Renal cortical epithelial cell (primary cell): ENCODE measurements around the gene CCDC184. TPM values are rescaled to one million over a fixed set of nuclear protein-coding genes. Genes with fewer than 3 reads are reported as not detected.
"Not testable (repeated sequence)": the region's sequence is repeated elsewhere in the genome, so short reads cannot be mapped to it uniquely, and the experiment has no call there.

ENCODE experiments used
- DNase-seq: peaks from one replicate; pipeline ENCODE4 v3.0.0-alpha.2; 2011; ENCODE audit warnings: low read depth
- total RNA-seq: library from RNA; depleted of rRNA; stranded (reverse); fragments of >200 nt; gene quantifications from 2 replicates; pipeline ENCODE4 v1.2.3, GENCODE V29; 2014

The CCDC184 gene
- total RNA-seq, 1 donor from 2014 or later, result 0.40 TPM

DNA sequence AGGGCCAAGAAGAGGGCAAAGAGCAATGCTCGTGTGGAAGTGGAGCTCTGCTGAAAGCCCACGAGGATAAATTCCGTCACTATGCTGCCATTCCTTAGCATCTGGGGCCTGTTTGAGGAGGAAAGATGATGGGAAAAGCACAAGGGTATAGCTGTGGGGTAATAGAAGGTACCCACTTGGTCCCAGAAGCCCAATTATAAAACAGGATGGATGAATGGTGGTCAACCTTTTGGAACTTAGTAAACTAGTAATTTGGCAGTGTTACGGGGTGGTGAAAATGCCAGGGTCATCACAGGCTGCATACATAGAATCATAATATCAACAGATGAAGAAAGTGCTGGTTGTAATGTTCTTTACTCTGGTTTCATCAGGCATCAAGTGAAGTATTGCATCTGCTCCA lies 19.7 kb downstream of the CCDC184 start, which contains the start of gene OR10AD1:
Gene OR10AD1, minus strand, starts transcription at position 101 of the 400 bp plus-strand sequence. Its CDS starts 0 bp downstream, at position 101.
- no peak for DNase-seq

DNA sequence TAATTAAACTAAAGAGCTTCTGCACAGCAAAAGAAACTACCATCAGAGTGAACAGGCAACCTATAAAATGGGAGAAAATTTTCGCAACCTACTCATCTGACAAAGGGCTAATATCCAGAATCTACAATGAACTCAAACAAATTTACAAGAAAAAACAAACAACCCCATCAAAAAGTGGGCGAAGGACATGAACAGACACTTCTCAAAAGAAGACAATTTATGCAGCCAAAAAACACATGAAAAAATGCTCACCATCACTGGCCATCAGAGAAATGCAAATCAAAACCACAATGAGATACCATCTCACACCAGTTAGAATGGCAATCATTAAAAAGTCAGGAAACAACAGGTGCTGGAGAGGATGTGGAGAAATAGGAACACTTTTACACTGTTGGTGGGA lies 26.1 kb downstream of the CCDC184 start:
- DNase-seq, result not testable (repeated sequence)

GRCh38 chr12:48216785-48217184 lies 33.3 kb downstream of the CCDC184 start:
- no peak for DNase-seq

- DNase-seq, result no peak
These were observed 36.2 kb downstream of the CCDC184 start for GRCh38 chr12:48219631-48220030.

- no peak for DNase-seq
These were observed 37.3 kb downstream of the CCDC184 start for GRCh38 chr12:48220701-48221100.

- DNase-seq, result no peak
These were observed 38.2 kb downstream of the CCDC184 start for GRCh38 chr12:48221645-48222044.

DNA sequence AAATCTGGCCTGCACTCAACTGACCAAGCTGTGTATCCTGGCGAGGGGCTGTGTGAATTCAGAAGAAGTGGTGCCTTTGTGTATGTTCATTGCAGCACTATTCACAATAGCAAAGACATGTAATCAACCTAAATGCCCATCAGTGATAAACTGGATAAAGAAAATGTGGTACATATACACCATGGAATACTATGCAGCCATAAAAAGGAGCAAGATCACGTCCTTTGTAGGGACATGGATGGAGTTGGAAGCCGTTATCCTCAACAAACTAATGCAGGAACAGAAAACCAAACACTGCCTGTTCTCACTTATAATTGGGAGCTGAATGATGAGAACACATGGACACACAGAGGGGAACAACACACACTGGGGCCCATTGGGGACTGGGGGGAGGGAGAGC lies 41.1 kb downstream of the CCDC184 start:
- not testable (repeated sequence) for DNase-seq

- not testable (repeated sequence) for DNase-seq
These were observed 47.9 kb downstream of the CCDC184 start for GRCh38 chr12:48231169-48231958.

Other genes starting within 250 kb of the CCDC184 start
- gene TMEM106C, start 220.0 kb upstream of the CCDC184 start, total RNA-seq, result 85.7 and 112 TPM in 2 replicates
- not detected in 2 replicates for gene COL2A1, start 179.2 kb upstream of the CCDC184 start, total RNA-seq
- 9.9 and 13.0 TPM in 2 replicates for gene SENP1, start 77.6 kb upstream of the CCDC184 start, total RNA-seq
- 43.1 and 79.3 TPM in 2 replicates for gene PFKM, start 64.3 kb upstream of the CCDC184 start, total RNA-seq
- gene ASB8, start 26.1 kb upstream of the CCDC184 start, total RNA-seq, result 14.2 and 23.5 TPM in 2 replicates
- not detected in 2 replicates for gene OR10AD1, start 19.6 kb downstream of the CCDC184 start, total RNA-seq
- 11.1 and 14.3 TPM in 2 replicates for gene ZNF641, start 167.3 kb downstream of the CCDC184 start, total RNA-seq